Cerebellar nuclear complex (tissue), 1 donor: Measurements from ENCODE around the gene TMEM117.

Experiments
- DNase-seq, 2 experiments: peaks; one replicate each; lab custom pipeline; 2025; lab: John Stamatoyannopoulos, UW

TMEM117 gene

GRCh38 chr12:43835656-43836474, at the start of gene TMEM117:
TSS of gene TMEM117 (plus strand) at chr12:43836081.
- no peak for DNase-seq

DNA sequence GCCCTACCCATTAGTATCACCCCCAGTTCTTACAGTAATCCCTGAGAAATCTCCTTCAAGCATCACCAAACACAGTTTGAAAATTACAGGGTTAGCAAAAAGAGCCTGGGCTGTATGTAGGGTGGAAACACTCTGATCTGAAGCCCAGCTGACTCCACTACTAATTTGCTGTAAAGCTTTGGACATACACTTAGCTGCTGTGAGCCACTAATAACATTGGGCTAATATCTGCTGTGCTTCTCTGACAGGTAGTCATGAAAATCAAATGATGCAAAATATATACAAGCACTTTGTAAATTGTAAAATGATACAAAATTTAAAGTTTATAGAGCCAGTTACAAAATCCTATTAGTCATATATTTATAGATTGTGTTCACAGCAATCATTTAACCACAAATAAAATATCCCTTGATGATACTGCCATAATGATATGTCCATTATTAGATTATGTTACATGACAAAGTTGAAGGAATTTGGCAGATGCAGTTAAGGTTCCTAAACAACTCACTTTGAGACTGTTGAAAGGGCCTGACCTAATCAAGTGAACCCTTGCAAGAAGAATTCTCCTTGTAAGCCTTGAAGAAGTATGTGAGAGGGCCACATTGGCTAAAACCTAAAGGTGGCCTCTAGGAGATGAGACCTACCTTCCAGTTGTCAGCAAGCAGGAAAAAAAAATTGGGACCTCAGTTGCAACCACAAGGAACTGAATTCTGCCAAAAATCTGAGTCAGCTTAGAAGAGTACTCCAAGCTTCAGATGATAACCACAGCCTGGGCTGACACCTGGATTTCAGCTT, 48.8 kb upstream of the TMEM117 start:
- no peak for DNase-seq

DNA sequence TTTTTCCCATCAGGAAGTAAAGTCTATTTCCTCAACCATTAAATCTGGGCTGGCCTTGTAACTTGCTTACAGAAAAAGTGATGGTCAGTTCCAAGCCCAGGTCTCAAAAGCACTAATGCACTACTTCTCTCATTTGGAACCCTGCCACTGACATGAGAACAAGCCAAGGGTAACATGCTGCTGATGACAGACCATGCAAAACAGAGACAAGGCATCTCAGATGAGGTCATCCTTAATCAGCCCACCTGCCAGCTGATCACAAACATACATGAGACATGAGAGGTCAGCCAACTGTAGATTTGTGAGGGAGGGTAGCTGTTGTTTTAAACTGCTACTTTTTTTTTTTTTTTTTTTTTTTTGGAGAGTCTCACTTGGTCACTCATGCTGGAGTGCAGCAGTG, 45.9 kb upstream of the TMEM117 start:
- no peak for DNase-seq

DNA sequence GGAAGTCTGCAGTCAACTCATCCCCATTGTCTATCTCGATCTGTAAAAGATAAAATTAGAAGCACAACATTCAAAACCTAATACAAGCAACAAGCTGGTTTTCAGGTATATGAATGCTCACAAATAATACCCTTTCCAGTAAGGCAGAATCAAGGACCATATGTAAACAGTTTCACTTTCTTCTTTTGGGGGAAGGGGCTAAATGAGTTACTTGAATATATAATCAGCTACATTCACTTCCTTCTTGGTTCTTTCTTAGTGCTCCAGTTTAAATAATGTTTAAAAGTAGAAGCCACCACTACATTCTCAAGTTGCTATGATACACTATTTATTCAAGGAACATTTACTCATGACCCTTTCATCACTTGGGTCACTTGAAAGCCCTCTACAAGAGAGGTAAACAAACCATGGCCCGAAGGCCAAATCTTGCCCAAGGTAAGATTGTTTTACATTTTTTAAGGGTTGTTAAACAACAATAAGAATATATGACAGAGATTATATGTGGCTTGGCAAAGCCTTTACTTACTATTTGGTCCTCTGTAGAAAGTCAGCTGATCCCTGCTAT, 40.1 kb upstream of the TMEM117 start:
- no peak for DNase-seq

GRCh38 chr12:43797561-43798217, 38.2 kb upstream of the TMEM117 start:
- DNase-seq: no peak

DNA sequence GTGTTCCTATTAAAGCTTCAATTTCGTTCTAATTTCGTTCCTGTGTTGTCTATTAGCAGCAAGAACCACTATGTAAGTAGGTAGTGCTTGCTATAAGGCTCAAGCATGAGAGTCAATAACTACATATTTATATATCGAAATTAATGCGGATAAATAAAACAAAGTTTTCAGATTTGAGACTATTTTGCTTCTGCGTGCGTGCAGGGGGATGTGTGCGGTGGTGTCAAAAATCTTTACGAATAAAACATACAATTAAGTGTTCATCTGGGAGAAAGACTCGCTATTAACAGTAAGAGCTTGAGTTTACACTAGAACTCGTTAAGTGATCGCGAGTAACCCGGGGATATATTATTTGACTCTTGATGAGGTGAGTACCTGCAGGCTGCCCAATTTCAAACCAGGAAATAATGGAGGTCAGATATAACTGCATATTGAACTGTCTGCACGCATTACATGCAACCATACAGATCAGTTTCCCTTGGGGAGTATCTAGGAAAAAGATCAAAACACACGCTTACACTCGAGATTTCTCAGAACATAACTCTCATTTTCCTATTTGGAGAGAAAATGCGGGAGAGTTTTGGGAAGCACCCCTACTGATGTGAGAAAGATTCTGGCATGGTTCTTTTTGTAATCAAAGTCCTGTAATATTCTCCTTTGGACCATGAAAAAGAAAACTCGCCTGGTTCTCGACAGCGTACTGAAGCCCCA, 30.6 kb upstream of the TMEM117 start:
- DNase-seq: no peak

GRCh38 chr12:43805860-43806736, 29.8 kb upstream of the TMEM117 start, which contains the start of gene TWF1:
TSS of gene TWF1 (minus strand) at chr12:43806317. CDS start at chr12:43806245, 72 bp downstream.
- DNase-seq: peak in 1 of 2 experiments; percentile 54

GRCh38 chr12:43806737-43807072, 29.2 kb upstream of the TMEM117 start:
- no peak for DNase-seq

DNA sequence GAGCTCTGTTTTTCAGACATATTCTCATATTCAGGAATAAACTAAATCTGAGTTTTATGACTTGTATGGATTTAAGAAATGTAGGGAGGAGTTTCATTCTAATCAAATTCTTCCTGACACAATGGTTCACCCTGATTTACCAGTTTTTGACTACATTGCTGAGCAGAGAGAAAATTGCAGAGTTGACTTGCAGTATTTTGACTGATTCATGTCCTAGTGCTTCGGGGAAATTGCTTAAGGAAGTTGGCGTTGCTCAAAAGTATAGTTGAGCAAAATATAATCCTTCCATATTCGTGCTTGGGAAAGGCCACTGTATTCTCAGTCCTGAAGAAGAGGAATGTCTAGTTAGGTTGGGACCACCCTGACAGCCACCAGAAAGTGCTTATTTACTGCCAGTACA, 28.5 kb upstream of the TMEM117 start:
- DNase-seq: no peak

- DNase-seq: no peak
Measured at GRCh38 chr12:43812057-43812456, 23.8 kb upstream of the TMEM117 start.

GRCh38 chr12:43812926-43813325, 23.0 kb upstream of the TMEM117 start:
- no peak for DNase-seq

GRCh38 chr12:43815416-43815815, 20.5 kb upstream of the TMEM117 start:
- no peak for DNase-seq

GRCh38 chr12:43816168-43816567, 19.7 kb upstream of the TMEM117 start:
- no peak for DNase-seq

- no peak for DNase-seq
Measured at GRCh38 chr12:43824207-43824775, 11.6 kb upstream of the TMEM117 start.

DNA sequence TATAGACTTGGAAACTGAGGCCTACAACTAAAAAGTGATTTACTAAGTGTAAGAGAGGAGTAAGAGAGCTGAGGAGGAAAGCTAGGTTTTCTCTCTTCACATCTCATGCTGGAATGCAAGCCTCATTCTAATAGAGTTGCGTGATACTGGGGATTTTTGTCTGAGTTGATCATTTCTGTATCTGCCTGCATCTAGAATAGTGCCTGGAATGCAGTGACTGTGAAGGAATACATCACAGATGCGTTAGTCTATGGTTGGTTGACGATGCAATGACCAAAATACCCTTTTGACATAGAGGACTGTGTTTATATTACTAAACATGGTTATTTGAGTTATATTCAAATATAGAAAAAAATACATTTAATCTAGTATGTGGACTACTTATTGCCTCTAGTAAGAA, 9.2 kb upstream of the TMEM117 start:
- no peak for DNase-seq

- DNase-seq: no peak
Measured at GRCh38 chr12:43827093-43827492, 8.8 kb upstream of the TMEM117 start.

DNA sequence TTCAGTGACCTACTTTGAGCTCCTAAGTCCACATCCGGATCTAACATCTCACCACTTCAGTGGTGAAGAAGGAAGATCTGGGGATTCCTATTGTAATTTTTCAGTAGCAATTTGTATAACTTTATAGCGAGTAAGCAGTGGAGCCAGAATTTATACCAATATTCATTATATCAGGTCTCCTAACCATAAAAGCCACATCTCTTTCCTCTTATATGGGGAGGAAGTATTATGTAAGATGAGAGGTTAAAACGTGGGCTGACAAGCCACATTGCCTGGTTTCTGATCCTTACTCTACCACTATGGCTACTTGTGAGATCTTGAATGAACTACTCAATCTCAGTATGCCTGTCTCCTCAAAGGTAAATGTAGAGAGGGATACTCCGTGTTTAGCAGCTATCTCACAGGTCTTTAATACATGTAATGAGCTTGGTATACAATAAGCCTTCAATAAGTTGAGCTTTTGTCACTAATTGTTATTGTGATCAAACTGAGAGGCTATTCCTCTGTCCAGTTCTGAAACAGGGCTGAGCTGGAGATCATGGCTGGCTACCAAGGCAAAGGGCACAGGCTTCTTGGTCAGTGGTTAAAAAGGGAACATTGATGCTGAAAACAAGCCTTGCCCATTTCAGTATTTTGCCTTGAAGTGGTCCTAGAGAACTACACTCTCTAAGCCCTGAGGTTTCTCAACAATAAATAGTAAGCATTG, 3.3 kb upstream of the TMEM117 start:
- no peak for DNase-seq

GRCh38 chr12:43835264-43835655, 621 bp upstream of the TMEM117 start:
- no peak for DNase-seq

DNA sequence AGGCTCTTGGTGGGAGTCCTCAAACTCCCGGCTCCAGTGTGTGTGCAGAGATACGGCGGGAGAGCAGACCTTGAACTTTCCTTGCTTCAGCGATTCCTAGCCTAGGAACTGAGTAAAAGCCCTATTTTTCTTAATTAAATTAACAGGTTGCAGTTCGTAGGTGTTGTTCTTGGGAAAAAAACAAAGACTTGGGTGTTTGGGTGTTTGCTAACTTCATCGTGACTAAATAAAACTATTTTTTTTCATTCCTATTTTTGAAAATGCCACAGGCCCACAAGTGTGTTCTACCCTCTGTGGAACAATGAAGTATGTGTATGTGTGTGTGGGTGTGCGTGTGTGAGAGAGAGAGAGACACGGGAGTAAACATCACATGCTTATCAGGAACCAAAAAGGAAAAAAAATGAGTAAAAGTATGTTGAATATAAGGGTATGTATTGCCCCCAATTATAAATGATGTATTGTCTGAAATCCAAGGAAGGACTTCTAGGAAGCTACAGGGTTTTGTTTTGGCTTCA, 651 bp downstream of the TMEM117 start:
- DNase-seq: no peak

- no peak for DNase-seq
Measured at GRCh38 chr12:43840338-43840737, 4.5 kb downstream of the TMEM117 start.
